HG02870 (cell line): ENCODE data around the gene NKX1-2.

Experiments
- ATAC-seq: cut with Tn5 transposase; IDR thresholded peaks from one replicate; pipeline ENCODE4 v1.9.1; 2021; ENCODE audit warnings: mild to moderate bottlenecking, moderate library complexity; ENCODE audit not compliant: unreplicated experiment

The NKX1-2 gene

GRCh38 chr10:124418726-124419501 is 30.9 kb downstream of the NKX1-2 start, which contains the start of gene OAT:
Gene OAT (minus strand): TSS chr10:124418923. CDS start chr10:124412171, 6,752 bp downstream.
- ATAC-seq = peak; percentile 97

GRCh38 chr10:124417895-124418725 is 31.7 kb downstream of the NKX1-2 start:
- ATAC-seq = peak; percentile 13

GRCh38 chr10:124416733-124417132 is 33.1 kb downstream of the NKX1-2 start:
- ATAC-seq = no peak

- no peak for ATAC-seq
Measured at GRCh38 chr10:124415210-124415609, 34.6 kb downstream of the NKX1-2 start.

GRCh38 chr10:124414076-124414475 is 35.8 kb downstream of the NKX1-2 start:
- ATAC-seq = no peak

- no peak for ATAC-seq
Measured at GRCh38 chr10:124409696-124410095, 40.1 kb downstream of the NKX1-2 start.

GRCh38 chr10:124408357-124408756 is 41.5 kb downstream of the NKX1-2 start:
- no peak for ATAC-seq

- no peak for ATAC-seq
Measured at GRCh38 chr10:124407456-124407855, 42.4 kb downstream of the NKX1-2 start.

GRCh38 chr10:124403548-124403947 is 46.3 kb downstream of the NKX1-2 start:
- ATAC-seq = peak; percentile 72

- no peak for ATAC-seq
Measured at GRCh38 chr10:124402273-124402672, 47.6 kb downstream of the NKX1-2 start.

GRCh38 chr10:124401633-124402032 is 48.2 kb downstream of the NKX1-2 start:
- ATAC-seq = no peak
